Uterus (tissue), 4 donors: ENCODE data around the gene DNAH8. TPM values are rescaled to one million over a fixed set of nuclear protein-coding genes. Genes with fewer than 3 reads are reported as not detected.

Experiments
- DNase-seq, 2 donors: peaks; one replicate each; pipeline ENCODE4 v3.0.0-alpha.2; 2019 to 2020
- H3K27ac ChIP-seq, 2 donors: fragments of 200-600 bp; sonication (generic); 1 replicate in 1 of 2; 2 replicates in 1 of 2; pipeline ENCODE4 v1.5.1; 2016 to 2018
- H3K27me3 ChIP-seq, 2 donors: fragments of 200-600 bp; sonication (generic); one replicate each; pipeline ENCODE4 v1.5.1; 2018 to 2019; ENCODE audit warnings: control low read depth in 1 of 2
- H3K36me3 ChIP-seq, 2 donors: fragments of 200-600 bp; sonication (generic); one replicate each; pipeline ENCODE4 v1.5.1; 2019; ENCODE audit warnings: control low read depth in 1 of 2
- H3K4me1 ChIP-seq, 2 donors: fragments of 200-600 bp; sonication (generic); one replicate each; pipeline ENCODE4 v1.5.1; 2018 to 2019; ENCODE audit warnings: control low read depth in 1 of 2
- H3K4me3 ChIP-seq, 2 donors: fragments of 200-600 bp; sonication (generic); 1 replicate in 1 of 2; 2 replicates in 1 of 2; pipeline ENCODE4 v1.5.1; 2018 to 2019; ENCODE audit warnings: mild to moderate bottlenecking in 1 of 2
- H3K9me3 ChIP-seq, 2 donors: fragments of 200-600 bp; sonication (generic); one replicate each; pipeline ENCODE4 v1.5.1; 2019; ENCODE audit warnings: control low read depth in 1 of 2
- CTCF ChIP-seq, 4 experiments: fragments of 200-600 bp in 2 of 4; fragments of 450-650 bp in 2 of 4; sonication (generic) in 2 of 4; IDR thresholded peaks; one replicate each; pipeline ENCODE4 v1.5.1; 2016 to 2019; ENCODE audit warnings: antibody characterized with exemption in 4 of 4, mild to moderate bottlenecking in 2 of 4, moderate library complexity in 1 of 4
- POLR2A ChIP-seq, 2 donors: fragments of 450-650 bp; IDR thresholded peaks; one replicate each; pipeline ENCODE4 v1.6.1; 2016; ENCODE audit warnings: antibody characterized with exemption in 2 of 2, mild to moderate bottlenecking in 1 of 2, moderate library complexity in 1 of 2
- intact Hi-C: fragments of 100-400 bp; cut with DNase I; formaldehyde crosslinking; loops from one replicate; pipeline ENCODE4 v1.15.1; 2023; ENCODE audit warnings: low total_unique reads
- total RNA-seq, 4 donors: library from RNA; depleted of rRNA in 3 of 4; stranded (reverse); fragments of >200 nt in 3 of 4; gene quantifications; one replicate each; pipeline versions ENCODE4 v1.1.0 to v1.2.4, GENCODE V29; 2014 to 2023
- donor health status: DM: yes; HTN: yes; CAD: no.

DNAH8 gene
- total RNA-seq, 4 donors from 2014 or later = 0.03 to 0.69 TPM; not detected in 2

- H3K36me3 ChIP-seq = no peaks in the 10 kb centered on the region
- H3K9me3 ChIP-seq = no peaks in the 10 kb centered on the region
- H3K4me1 ChIP-seq = no peaks in the 10 kb centered on the region
- TF ChIP-seq POLR2A (IDR thresholded peaks at IDR 0.05) = no peak
- no peak for TF ChIP-seq CTCF (IDR thresholded peaks at IDR 0.05)
- no peaks in the 10 kb centered on the region for H3K27me3 ChIP-seq
- H3K27ac ChIP-seq = no peak overlapping the region
- H3K4me3 ChIP-seq = no peak overlapping the region
- no peak for DNase-seq
- intact Hi-C loops = no loop called here
Measured at GRCh38 chr6:39061182-39061581, 346.1 kb downstream of the DNAH8 start.

GRCh38 chr6:39061588-39061987, 346.5 kb downstream of the DNAH8 start:
- H3K27ac ChIP-seq = no peak overlapping the region
- no peak for DNase-seq
- no peaks in the 10 kb centered on the region for H3K36me3 ChIP-seq
- H3K4me1 ChIP-seq = no peaks in the 10 kb centered on the region
- no peaks in the 10 kb centered on the region for H3K9me3 ChIP-seq
- no peak overlapping the region for H3K4me3 ChIP-seq
- TF ChIP-seq POLR2A (IDR thresholded peaks at IDR 0.05) (no peak), CTCF (IDR thresholded peaks at IDR 0.05) (no peak)
- intact Hi-C loops = no loop called here
- no peaks in the 10 kb centered on the region for H3K27me3 ChIP-seq

- no peak overlapping the region for H3K4me3 ChIP-seq
- TF ChIP-seq POLR2A (IDR thresholded peaks at IDR 0.05) = no peak
- no peak for TF ChIP-seq CTCF (IDR thresholded peaks at IDR 0.05)
- no peak for DNase-seq
- no peaks in the 10 kb centered on the region for H3K4me1 ChIP-seq
- H3K27me3 ChIP-seq = no peaks in the 10 kb centered on the region
- no peak overlapping the region for H3K27ac ChIP-seq
- H3K36me3 ChIP-seq = no peaks in the 10 kb centered on the region
- no peaks in the 10 kb centered on the region for H3K9me3 ChIP-seq
- intact Hi-C loops = no loop called here
Measured at GRCh38 chr6:39062014-39062740, 347.1 kb downstream of the DNAH8 start.

GRCh38 chr6:39063526-39063925, 348.4 kb downstream of the DNAH8 start:
- intact Hi-C loops = no loop called here
- Histone ChIP-seq H3K4me1 (no peaks in the 10 kb centered on the region), H3K27ac (no peak overlapping the region), H3K4me3 (no peak overlapping the region), H3K9me3 (no peaks in the 10 kb centered on the region), H3K36me3 (no peaks in the 10 kb centered on the region), H3K27me3 (no peaks in the 10 kb centered on the region)
- DNase-seq = no peak
- TF ChIP-seq POLR2A (IDR thresholded peaks at IDR 0.05) = no peak
- TF ChIP-seq CTCF (IDR thresholded peaks at IDR 0.05) = no peak

- TF ChIP-seq CTCF (IDR thresholded peaks at IDR 0.05) = no peak
- no peak for TF ChIP-seq POLR2A (IDR thresholded peaks at IDR 0.05)
- Histone ChIP-seq H3K36me3 (no peaks in the 10 kb centered on the region), H3K27me3 (no peaks in the 10 kb centered on the region), H3K27ac (no peak overlapping the region), H3K4me1 (no peaks in the 10 kb centered on the region), H3K4me3 (no peak overlapping the region), H3K9me3 (no peaks in the 10 kb centered on the region)
- intact Hi-C loops = no loop called here
- no peak for DNase-seq
Measured at GRCh38 chr6:39065561-39065960, 350.4 kb downstream of the DNAH8 start.
